ENCODE measurements around the gene RLN3.

- no peak for TF ChIP-seq CTCF (IDR thresholded peaks at IDR 0.05)
- no peak for TF ChIP-seq POLR2A (IDR thresholded peaks at IDR 0.05)
These were observed 6.5 kb upstream of the RLN3 start for GRCh38 chr19:14021474-14021873.

Data from body of pancreas (tissue), 4 donors.